HCT116 (cell line): Measurements from ENCODE around the gene MGST1. TPM values are rescaled to one million over a fixed set of nuclear protein-coding genes. Genes with fewer than 3 reads are reported as not detected.
A peak's percentile ranks its signal among the peaks of the same experiment; 100 is the strongest.

Experiments used
- ATAC-seq: fragments of 200-7000 bp; cut with Tn5 transposase; 2 replicates; pipeline ENCODE4 v1.9.1; 2020; ENCODE audit warnings: mild to moderate bottlenecking, moderate library complexity
- BruUV-seq: library from RNA; stranded (reverse); fragments of 400-500 nt; replicated peaks from 2 replicates; lab custom pipeline; 2021; lab: Mats Ljungman, UMichigan
- CTCF ChIA-PET: fragments of 300-600 bp; sonication (Branson Sonifier 250); formaldehyde crosslinking; loops from one replicate; lab custom pipeline; 2021; ENCODE audit warnings: antibody characterized with exemption; lab: Charles Lee
- POLR2A ChIA-PET: fragments of 300-600, 350-600 bp; sonication (Branson Sonifier 250); formaldehyde crosslinking; loops from one replicate; lab custom pipeline; 2021; ENCODE audit warnings: antibody characterized with exemption; lab: Charles Lee
- RAD21 ChIA-PET, 2 experiments: fragments of 300-600 bp; sonication (Branson Sonifier 250); formaldehyde crosslinking; loops; one replicate each; lab custom pipeline; 2023; ENCODE audit warnings: low total read pairs in 2 of 2; ENCODE audit not compliant: uncharacterized antibody in 2 of 2, unreplicated experiment in 2 of 2, low non-redundant PET in 1 of 2; lab: Charles Lee
- DNase-seq: peaks from one replicate; pipeline ENCODE4 v3.0.0-alpha.2; 2010; ENCODE audit warnings: low read depth, low spot score
- H2AFZ ChIP-seq: fragments of 200-600 bp; shearing (Covaris generic), sonication (generic); 2 replicates; pipeline ENCODE4 v1.6.1; 2017; ENCODE audit warnings: low read depth, mixed run types, mixed read lengths, antibody characterized with exemption, low read length; ENCODE audit not compliant: poor library complexity, severe bottlenecking
- H3K27ac ChIP-seq: 2 replicates; pipeline ENCODE4 v1.5.1; 2012; ENCODE audit warnings: low read depth, low read length
- H3K27me3 ChIP-seq: fragments of 200-600 bp; sonication (generic); 2 replicates; pipeline ENCODE4 v1.6.1; 2016; ENCODE audit warnings: mixed run types, low read length, mixed read lengths; ENCODE audit not compliant: insufficient read depth
- H3K36me3 ChIP-seq, 2 experiments: fragments of 200-500 bp in 1 of 2; fragments of 200-600 bp in 1 of 2; sonication (Bioruptor generic) in 1 of 2; sonication (generic) in 1 of 2; 2 replicates each; pipeline versions ENCODE4 v1.5.1 to v1.6.1; 2014 to 2016; ENCODE audit warnings: low read length in 2 of 2, inconsistent platforms in 1 of 2, mixed read lengths in 1 of 2, mixed run types in 1 of 2; ENCODE audit not compliant: insufficient read depth in 2 of 2, control insufficient read depth in 1 of 2
- H3K4me1 ChIP-seq, 2 experiments: fragments of 200-600 bp in 1 of 2; sonication (generic) in 1 of 2; 2 replicates each; pipeline versions ENCODE4 v1.5.1 to v1.6.1; 2012 to 2017; ENCODE audit warnings: low read length in 2 of 2, inconsistent platforms in 1 of 2, mild to moderate bottlenecking in 1 of 2, mixed read lengths in 1 of 2, mixed run types in 1 of 2, moderate library complexity in 1 of 2; ENCODE audit not compliant: insufficient read depth in 2 of 2, control insufficient read depth in 1 of 2
- H3K4me2 ChIP-seq: fragments of 200-600 bp; sonication (generic); 2 replicates; pipeline ENCODE4 v1.6.1; 2017; ENCODE audit warnings: mixed run types, low read length, mixed read lengths
- H3K4me3 ChIP-seq, 2 experiments: fragments of 200-600 bp in 1 of 2; sonication (generic) in 1 of 2; replicated peaks in 1 of 2; 2 replicates each; pipeline ENCODE4 v1.5.1; 2011 to 2016; ENCODE audit warnings: low read length in 2 of 2, control low read depth in 1 of 2, low read depth in 1 of 2, mild to moderate bottlenecking in 1 of 2, mixed read lengths in 1 of 2, mixed run types in 1 of 2
- H3K79me2 ChIP-seq: fragments of 200-600 bp; sonication (generic); 2 replicates; pipeline ENCODE4 v1.6.1; 2017; ENCODE audit warnings: mild to moderate bottlenecking, mixed run types, low read length, moderate library complexity, mixed read lengths; ENCODE audit not compliant: insufficient read depth
- H3K9ac ChIP-seq: fragments of 200-600 bp; sonication (generic); 2 replicates; pipeline ENCODE4 v1.6.1; 2016; ENCODE audit warnings: low read length, mixed read lengths
- H3K9me2 ChIP-seq: fragments of 200-600 bp; sonication (generic), shearing (Covaris generic); 2 replicates; pipeline ENCODE4 v1.6.1; 2017; ENCODE audit warnings: mixed run types, mild to moderate bottlenecking, moderate library complexity; ENCODE audit not compliant: insufficient read depth
- H3K9me3 ChIP-seq, 2 experiments: fragments of 200-500 bp in 1 of 2; fragments of 200-600 bp in 1 of 2; sonication (Bioruptor generic) in 1 of 2; sonication (generic) in 1 of 2; 2 replicates each; pipeline ENCODE4 v1.6.1; 2014 to 2017; ENCODE audit warnings: low read length in 2 of 2, mixed read lengths in 2 of 2, inconsistent platforms in 1 of 2, low read depth in 1 of 2, mild to moderate bottlenecking in 1 of 2, mixed run types in 1 of 2, moderate library complexity in 1 of 2; ENCODE audit not compliant: control insufficient read depth in 1 of 2, insufficient read depth in 1 of 2
- H4K20me1 ChIP-seq: fragments of 200-600 bp; sonication (generic), shearing (Covaris generic); 2 replicates; pipeline ENCODE4 v1.6.1; 2017; ENCODE audit warnings: mixed run types, mild to moderate bottlenecking, moderate library complexity; ENCODE audit not compliant: insufficient read depth
- ATF3 ChIP-seq: IDR thresholded peaks from 2 replicates; pipeline ENCODE4 v1.6.1; 2012
- CBX3 ChIP-seq: IDR thresholded peaks from 2 replicates; pipeline ENCODE4 v1.6.1; 2012; ENCODE audit warnings: low read depth
- CEBPB ChIP-seq: IDR thresholded peaks from 2 replicates; pipeline ENCODE4 v1.6.1; 2012; ENCODE audit warnings: low read depth
- EGR1 ChIP-seq: IDR thresholded peaks from 2 replicates; pipeline ENCODE4 v1.6.1; 2012; ENCODE audit warnings: low read depth
- ELF1 ChIP-seq: IDR thresholded peaks from 2 replicates; pipeline ENCODE4 v1.6.1; 2012; ENCODE audit warnings: low read depth, borderline replicate concordance
- EZH2phosphoT487 ChIP-seq: fragments of 200-600 bp; IDR thresholded peaks from 2 replicates; pipeline ENCODE4 v1.6.1; 2018; ENCODE audit warnings: antibody characterized with exemption, borderline replicate concordance
- FOSL1 ChIP-seq: IDR thresholded peaks from 2 replicates; pipeline ENCODE4 v1.6.1; 2012; ENCODE audit warnings: low read depth
- POLR2A ChIP-seq: IDR thresholded peaks from 2 replicates; pipeline ENCODE4 v1.7.0; 2011; ENCODE audit warnings: borderline replicate concordance; ENCODE audit not compliant: insufficient read depth, insufficient read length; ENCODE audit errors: extremely low read depth
- POLR2AphosphoS5 ChIP-seq: IDR thresholded peaks from 2 replicates; pipeline ENCODE4 v1.6.1; 2011; ENCODE audit warnings: mild to moderate bottlenecking, low read depth, low read length, moderate library complexity
- RAD21 ChIP-seq: IDR thresholded peaks from 2 replicates; pipeline ENCODE4 v1.6.1; 2012; ENCODE audit warnings: low read depth, mild to moderate bottlenecking
- SP1 ChIP-seq: IDR thresholded peaks from 2 replicates; pipeline ENCODE4 v1.6.1; 2012; ENCODE audit warnings: low read depth
- SRF ChIP-seq: IDR thresholded peaks from 2 replicates; pipeline ENCODE4 v1.6.1; 2012; ENCODE audit warnings: low read depth
- intact Hi-C: fragments of 100-400 bp; cut with micrococcal nuclease; formaldehyde crosslinking; loops from 2 replicates; pipeline ENCODE4 v1.10.0; 2022
- total RNA-seq: library from RNA; stranded (reverse); gene quantifications from one replicate; pipeline ENCODE4 v1.2.1, GENCODE V29; 2021; ENCODE audit not compliant: unreplicated experiment
- TF ChIP-seq, protein P1 (sequence below): IDR thresholded peaks from 2 replicates; pipeline ENCODE4 v1.6.1; 2011; ENCODE audit warnings: mild to moderate bottlenecking, low read length, moderate library complexity; ENCODE audit not compliant: insufficient replicate concordance; ENCODE audit errors: extremely low read depth

The MGST1 gene
- total RNA-seq, 1 experiment from 2014 or later: 111 TPM

DNA sequence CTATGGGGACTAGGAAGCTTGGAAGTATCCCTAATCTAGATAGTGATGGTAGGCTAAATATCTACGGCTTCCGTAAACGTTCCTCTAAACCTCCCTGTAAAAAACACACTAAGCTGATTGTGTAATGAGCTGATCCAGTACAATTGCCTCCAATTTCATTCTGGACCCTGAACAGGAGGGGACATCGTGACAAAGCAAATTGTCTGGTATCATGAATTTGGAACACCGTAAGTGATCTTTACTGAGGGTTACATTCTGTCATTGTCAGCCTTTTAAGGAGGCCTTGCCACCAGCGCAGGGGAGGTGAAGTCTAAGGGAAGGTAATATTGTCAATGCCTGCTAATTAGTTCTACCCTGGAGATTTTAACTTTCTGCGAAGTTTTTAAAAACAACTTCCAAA lies 487 bp upstream of the MGST1 start (continued):
- TF ChIP-seq CEBPB (no peak), CBX3 (no peak), FOSL1 (no peak), EZH2phosphoT487 (no peak), POLR2A (no peak), SP1 (no peak)

GRCh38 chr12:16348435-16349130 lies 1.1 kb downstream of the MGST1 start:
- CTCF ChIA-PET: no interaction called here
- Histone ChIP-seq H3K9me2 (no peaks in the 10 kb centered on the region), H4K20me1 (peaks cover 6% of the 10 kb centered on the region; the same call in 1 of the 2 replicates), H3K4me2 (peak overlapping the region; percentile 96), H3K27me3 (no peaks in the 10 kb centered on the region), H3K27ac (peak overlapping the region; percentile 52), H3K4me1 (peaks cover 20 to 46% of the 10 kb centered on the region in 2 experiments), H3K9ac (peak overlapping the region; percentile 92), H3K9me3 (no peaks in the 10 kb centered on the region), H3K4me3 (peak overlapping the region; percentile 65 to 82), H3K79me2 (peaks cover 65% of the 10 kb centered on the region), H3K36me3 (no peaks in the 10 kb centered on the region), H2AFZ (no peak overlapping the region)
- ATAC-seq: no peak
- POLR2A ChIA-PET: no interaction called here
- RAD21 ChIA-PET: no interaction called here
- TF ChIP-seq FOSL1: no peak
- TF ChIP-seq ATF3: no peak
- no peak for TF ChIP-seq ELF1
- TF ChIP-seq SRF: no peak
- TF ChIP-seq, protein P1, sequence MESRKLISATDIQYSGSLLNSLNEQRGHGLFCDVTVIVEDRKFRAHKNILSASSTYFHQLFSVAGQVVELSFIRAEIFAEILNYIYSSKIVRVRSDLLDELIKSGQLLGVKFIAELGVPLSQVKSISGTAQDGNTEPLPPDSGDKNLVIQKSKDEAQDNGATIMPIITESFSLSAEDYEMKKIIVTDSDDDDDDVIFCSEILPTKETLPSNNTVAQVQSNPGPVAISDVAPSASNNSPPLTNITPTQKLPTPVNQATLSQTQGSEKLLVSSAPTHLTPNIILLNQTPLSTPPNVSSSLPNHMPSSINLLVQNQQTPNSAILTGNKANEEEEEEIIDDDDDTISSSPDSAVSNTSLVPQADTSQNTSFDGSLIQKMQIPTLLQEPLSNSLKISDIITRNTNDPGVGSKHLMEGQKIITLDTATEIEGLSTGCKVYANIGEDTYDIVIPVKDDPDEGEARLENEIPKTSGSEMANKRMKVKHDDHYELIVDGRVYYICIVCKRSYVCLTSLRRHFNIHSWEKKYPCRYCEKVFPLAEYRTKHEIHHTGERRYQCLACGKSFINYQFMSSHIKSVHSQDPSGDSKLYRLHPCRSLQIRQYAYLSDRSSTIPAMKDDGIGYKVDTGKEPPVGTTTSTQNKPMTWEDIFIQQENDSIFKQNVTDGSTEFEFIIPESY: no peak
- TF ChIP-seq EGR1: no peak
- no peak for TF ChIP-seq RAD21
- no peak for TF ChIP-seq POLR2AphosphoS5
- DNase-seq: no peak
- BruUV-seq: no TSS peak
- intact Hi-C loops: no loop called here
